Ishikawa (cell line): Measurements from ENCODE around the gene ITGA1.

ENCODE experiments used
- EGR1 ChIP-seq: IDR thresholded peaks from 2 replicates; pipeline ENCODE4 v1.6.1; 2012
- RAD21 ChIP-seq: IDR thresholded peaks from 2 replicates; pipeline ENCODE4 v1.6.1; 2012; ENCODE audit warnings: low read depth
- TAF1 ChIP-seq: IDR thresholded peaks from 2 replicates; pipeline ENCODE4 v1.6.1; 2012; ENCODE audit warnings: low read depth, mild to moderate bottlenecking
- TCF12 ChIP-seq: IDR thresholded peaks from 2 replicates; pipeline ENCODE4 v1.6.1; 2012; ENCODE audit warnings: low read depth
- TEAD4 ChIP-seq: IDR thresholded peaks from 2 replicates; pipeline ENCODE4 v1.6.1; 2012

DNA sequence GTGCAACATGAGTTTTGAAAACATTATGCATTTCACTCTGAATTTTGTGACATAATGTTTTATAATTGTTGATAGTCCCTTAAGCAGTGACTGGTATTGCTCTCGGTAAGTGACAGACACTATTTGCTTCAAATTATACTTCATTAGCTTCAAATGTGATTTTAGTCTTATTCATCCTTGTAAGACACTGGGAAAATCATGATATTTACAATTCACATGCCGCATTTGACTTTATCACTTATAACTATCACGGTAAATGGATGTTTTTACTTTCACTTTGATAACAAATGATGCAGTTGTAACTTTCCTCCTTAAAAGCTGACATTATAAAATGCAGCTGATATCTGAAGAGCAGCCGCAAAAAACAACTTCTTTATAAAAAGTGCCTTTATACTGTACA is 157.3 kb downstream of the ITGA1 start:
- no peak for TF ChIP-seq TEAD4
- no peak for TF ChIP-seq RAD21
- TF ChIP-seq TAF1, result no peak
- no peak for TF ChIP-seq EGR1
- TF ChIP-seq TCF12, result no peak
